ENCODE results near the gene TWIST2.

DNA sequence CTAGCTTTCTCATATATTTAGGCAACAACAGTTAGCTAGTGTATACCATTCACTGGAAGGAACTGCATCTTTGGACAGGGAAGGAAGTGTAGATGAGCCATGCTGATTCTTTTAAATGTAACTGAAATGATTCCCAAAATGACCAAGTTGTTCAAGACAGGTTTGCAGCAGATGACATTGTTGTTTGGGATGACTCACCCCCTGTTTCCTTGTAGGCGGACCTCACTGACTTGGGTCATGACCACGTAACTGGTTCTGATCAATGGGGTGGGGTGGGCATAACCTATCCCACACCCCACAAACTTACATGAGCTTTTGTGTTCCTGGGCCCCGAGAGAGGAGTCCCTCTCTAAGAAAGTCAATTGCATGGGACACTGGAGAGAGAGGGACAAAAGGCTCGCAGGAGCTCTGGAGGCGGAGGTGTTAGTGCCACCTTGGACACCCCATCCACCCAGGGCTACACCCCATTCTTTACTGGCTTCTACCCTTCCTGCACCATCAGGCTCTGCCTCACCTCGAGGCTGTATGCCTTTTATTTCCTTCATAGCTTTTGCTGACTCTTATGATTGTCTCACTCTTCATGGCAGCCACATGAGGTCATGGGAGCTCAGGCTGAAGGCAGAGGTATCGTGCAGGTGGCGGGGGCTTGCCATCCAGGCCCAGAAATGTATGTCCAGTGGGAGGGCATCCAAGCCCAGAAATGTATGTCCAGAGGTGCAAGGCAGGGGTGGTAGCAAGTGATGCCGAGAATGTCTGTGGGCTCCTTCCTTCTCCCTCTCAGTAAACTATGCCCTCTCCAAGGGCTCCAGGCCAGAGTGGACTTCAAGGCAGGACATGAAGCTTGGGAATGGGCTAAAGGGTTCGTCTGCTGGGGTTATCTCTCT lies 108.0 kb downstream of the TWIST2 start:
- TF ChIP-seq, protein P1, sequence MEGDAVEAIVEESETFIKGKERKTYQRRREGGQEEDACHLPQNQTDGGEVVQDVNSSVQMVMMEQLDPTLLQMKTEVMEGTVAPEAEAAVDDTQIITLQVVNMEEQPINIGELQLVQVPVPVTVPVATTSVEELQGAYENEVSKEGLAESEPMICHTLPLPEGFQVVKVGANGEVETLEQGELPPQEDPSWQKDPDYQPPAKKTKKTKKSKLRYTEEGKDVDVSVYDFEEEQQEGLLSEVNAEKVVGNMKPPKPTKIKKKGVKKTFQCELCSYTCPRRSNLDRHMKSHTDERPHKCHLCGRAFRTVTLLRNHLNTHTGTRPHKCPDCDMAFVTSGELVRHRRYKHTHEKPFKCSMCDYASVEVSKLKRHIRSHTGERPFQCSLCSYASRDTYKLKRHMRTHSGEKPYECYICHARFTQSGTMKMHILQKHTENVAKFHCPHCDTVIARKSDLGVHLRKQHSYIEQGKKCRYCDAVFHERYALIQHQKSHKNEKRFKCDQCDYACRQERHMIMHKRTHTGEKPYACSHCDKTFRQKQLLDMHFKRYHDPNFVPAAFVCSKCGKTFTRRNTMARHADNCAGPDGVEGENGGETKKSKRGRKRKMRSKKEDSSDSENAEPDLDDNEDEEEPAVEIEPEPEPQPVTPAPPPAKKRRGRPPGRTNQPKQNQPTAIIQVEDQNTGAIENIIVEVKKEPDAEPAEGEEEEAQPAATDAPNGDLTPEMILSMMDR (IDR thresholded peaks at IDR 0.05): no peak
- TF ChIP-seq POLR2A (IDR thresholded peaks at IDR 0.05): no peak
